GM18520 (cell line): ENCODE measurements around the gene RABEP2.
"Not testable (repeated sequence)": the region's sequence is repeated elsewhere in the genome, so short reads cannot be mapped to it uniquely, and the experiment has no call there.

Experiments
- ATAC-seq: cut with Tn5 transposase; IDR thresholded peaks from one replicate; pipeline ENCODE4 v1.9.1; 2021; ENCODE audit not compliant: unreplicated experiment

RABEP2 gene

DNA sequence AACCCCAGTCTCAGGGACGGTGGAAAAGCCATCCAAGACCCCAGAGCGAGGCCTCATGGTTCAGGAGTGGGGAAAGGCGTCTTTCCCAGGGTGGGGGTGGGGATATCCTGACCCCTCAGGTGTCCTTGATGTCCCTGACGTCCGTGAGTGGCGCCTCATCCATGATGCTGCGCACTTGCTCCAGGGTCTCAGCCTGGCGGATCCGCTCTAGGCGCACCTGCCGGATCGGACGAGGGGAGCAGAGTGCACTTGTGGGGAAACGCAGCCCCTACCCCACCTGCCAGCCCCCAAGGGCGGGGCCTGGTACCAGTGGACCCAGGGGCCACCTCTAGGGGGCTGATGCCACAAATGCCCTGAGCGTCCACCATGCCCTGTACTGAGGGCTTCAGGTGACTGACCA lies 20.2 kb downstream of the RABEP2 start:
- no peak for ATAC-seq

DNA sequence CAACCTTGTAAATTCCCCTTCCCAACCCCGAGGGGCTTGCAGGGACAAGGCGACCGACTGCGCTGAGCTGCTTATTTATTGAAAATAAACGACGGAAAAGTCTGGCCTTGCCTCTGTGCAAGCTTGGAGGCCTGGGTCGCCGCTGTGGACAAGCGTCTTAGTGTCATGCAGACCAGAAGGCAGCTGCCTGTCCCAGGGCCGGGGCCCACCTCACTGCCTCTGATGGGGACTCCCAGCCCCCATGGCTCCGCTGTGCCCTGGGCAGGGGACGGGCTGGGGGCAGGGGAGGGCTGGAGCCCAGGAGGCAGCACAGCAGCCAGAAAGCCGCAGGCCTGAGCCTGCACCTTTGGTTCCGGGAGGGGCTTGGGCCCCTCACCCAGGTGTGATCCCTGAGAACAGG lies 20.7 kb downstream of the RABEP2 start:
- ATAC-seq, result no peak

DNA sequence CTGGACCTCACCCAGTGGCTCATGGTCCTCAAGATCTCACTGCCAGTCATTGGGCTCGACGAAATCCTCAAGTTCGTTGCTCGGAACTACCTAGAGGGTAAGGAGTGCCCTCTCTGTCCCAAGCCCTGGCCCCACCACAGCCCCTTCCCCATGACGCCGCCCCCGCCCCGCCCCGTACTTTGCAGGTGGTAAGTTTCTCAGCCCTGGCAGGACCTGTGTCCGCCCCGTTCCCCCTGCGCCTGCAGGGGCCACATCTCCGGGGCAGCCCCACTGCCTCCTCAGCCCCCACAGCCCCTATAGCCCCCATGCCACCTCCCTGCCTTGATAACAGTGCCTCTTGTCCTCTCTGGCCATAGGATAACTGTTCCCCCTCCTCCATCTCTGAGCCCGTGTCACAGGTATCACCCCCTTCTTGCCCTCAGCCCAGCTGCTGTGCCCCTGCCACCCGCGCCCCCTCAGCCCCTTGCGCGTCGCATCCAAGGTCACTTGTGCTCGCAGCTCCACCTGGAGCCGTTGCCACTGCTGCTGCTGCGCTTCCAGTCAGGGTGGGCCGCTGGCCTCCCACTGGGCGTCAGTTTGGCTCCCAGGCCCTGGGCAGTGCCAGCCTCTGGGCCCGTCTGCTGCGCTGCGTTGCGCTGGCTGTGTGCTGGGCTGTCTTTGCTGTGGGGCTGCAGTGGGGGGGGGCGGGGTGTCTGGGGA lies 21.5 kb downstream of the RABEP2 start:
- ATAC-seq, result no peak

DNA sequence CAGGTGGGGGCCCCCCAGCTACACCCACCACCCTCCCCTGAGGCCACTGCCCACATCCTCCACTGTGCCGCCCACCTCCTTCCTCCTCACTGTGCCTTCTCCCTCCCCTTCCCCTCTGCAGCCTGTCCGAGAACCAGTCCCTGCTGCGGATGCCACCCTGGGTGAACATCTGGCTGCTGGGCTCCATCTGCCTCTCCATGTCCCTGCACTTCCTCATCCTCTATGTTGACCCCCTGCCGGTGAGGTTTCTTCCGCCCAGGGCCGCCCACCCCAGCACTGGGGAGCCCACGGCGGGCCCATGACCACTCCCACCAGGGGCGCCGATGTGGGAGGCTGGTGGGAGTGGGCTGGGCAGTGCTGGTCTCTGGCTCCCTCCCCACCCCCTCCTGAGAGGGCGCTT lies 22.1 kb downstream of the RABEP2 start:
- no peak for ATAC-seq

DNA sequence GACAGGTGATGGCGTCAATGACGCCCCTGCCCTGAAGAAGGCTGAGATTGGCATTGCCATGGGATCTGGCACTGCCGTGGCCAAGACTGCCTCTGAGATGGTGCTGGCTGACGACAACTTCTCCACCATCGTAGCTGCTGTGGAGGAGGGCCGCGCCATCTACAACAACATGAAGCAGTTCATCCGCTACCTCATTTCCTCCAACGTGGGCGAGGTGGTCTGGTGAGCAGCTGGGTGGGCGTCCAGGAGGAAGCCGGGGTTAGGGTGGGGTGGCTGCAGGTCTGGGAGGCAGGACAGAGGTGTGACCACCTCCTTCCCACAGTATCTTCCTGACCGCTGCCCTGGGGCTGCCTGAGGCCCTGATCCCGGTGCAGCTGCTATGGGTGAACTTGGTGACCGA lies 23.2 kb downstream of the RABEP2 start:
- ATAC-seq, result no peak

DNA sequence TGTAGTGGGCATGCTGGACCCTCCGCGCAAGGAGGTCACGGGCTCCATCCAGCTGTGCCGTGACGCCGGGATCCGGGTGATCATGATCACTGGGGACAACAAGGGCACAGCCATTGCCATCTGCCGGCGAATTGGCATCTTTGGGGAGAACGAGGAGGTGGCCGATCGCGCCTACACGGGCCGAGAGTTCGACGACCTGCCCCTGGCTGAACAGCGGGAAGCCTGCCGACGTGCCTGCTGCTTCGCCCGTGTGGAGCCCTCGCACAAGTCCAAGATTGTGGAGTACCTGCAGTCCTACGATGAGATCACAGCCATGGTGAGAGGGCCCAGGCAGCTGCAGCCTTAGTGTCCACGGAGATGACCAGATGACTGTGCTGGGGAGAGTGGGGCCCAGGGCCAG lies 24.4 kb downstream of the RABEP2 start:
- no peak for ATAC-seq

DNA sequence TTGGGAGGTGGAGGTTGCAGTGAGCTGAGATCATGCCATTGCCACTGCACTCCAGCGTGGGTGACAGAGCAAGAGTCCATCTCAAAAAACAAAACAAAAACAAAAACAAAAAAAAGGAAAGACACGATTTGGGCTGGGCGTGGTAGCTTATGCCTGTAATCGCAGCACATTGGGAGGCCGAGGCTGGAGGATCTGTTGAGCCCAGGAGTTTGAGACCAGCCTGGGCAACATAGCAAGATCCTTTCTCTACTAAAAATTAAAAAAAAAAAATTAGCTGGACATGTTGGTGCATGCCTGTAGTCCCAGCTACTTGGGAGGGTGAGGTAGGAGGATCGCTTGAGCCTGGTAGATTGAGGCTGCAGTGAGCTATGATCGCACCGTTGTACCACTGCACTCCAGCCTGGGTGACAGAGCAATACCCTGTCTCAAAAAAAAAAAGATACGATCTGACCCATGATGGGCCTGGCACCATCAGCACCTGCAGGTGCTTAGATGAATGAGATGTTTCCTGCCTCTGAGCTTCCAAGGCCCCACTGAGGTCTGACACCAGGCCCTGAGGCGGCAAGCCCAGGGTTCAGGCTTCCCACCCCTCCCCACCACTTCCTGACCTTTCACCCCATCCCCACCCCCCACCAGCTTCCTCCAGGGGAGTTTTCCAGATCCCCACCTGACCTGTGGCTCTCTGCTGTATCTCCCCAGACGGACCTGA lies 25.0 kb downstream of the RABEP2 start:
- ATAC-seq, result no peak

DNA sequence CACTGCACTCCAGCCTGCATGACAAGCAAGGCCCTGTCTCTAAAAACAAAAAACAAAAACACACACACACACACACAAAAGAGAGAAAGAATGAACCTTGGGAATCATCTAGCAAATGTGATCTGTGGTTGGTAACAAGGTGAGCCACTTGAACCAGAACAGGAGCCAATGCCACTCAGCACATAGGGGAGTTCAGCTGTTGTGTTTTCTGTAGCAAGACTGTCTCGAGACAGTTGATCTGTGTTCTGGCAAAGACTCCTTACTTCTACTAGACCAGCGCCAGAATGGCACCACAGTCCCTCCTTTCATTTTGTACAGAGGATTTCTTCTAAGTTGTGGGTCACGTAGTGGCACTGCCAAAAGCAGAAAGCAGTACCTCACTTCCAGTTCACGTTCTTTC lies 26.1 kb downstream of the RABEP2 start:
- ATAC-seq, result no peak

DNA sequence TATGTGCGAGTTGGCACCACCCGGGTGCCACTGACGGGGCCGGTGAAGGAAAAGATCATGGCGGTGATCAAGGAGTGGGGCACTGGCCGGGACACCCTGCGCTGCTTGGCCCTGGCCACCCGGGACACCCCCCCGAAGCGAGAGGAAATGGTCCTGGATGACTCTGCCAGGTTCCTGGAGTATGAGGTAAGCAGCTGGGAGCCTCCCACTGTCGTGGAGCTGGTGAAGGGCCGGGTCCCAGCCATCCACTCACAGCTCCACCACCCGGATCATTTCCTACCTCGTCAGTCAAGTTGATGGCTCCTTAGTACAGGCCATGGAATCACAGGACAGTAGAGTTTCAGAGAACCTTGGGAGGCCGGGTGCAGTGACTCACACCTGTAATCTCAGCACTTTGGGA lies 26.8 kb downstream of the RABEP2 start:
- no peak for ATAC-seq

DNA sequence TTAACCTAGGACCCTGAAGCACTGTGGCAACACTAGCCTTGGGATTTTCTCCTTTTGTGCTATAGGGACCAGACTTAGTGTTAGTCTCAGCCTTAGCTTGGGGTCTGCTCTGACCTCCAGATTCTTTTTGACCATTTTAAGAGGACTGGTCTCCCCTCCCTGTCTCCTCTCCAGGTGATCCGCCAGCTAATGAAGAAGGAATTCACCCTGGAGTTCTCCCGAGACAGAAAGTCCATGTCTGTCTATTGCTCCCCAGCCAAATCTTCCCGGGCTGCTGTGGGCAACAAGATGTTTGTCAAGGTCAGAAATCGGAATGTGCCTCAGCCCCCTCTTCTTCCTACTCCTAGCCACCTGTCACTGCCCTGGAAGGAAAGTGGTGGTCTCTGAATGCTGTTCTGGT lies 27.2 kb downstream of the RABEP2 start:
- no peak for ATAC-seq

DNA sequence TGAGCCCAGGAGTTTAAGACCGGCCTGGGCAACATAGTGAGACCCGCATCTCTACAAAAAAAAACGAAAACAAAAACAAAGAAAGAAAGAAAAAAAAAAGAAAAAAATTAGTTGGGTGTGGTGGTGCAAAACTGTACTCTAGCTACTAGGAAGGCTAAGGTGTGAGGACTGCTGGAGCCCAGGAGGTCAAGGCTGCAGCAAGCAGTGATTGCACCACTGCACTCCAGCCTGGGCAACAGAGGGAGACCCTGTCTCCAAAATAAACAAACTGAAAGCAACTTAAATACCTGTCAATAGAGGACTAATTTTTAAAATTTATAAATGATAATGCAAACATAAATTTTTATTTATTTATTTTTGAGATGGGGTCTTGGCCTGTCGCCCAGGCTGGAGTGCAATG lies 29.4 kb downstream of the RABEP2 start:
- ATAC-seq, result no peak

DNA sequence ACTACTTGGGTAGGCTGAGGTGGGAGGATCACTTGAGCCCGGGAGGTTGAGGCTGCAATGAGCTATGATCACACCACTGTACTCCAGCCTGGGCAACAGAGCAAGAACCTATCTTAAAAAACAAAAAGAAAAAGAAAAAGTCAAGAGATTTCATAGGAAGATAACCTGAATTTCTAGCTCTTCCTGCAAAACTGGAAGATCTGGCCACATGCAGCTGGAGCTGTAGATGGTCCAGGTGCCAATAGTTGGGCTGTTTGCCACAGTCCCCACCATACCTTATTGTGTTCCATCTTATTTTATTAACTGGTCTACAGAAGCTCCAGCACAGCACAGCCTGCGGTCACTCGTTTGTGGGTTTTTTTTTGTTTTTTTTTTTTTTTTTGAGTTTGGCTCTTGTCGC lies 31.7 kb downstream of the RABEP2 start:
- no peak for ATAC-seq

DNA sequence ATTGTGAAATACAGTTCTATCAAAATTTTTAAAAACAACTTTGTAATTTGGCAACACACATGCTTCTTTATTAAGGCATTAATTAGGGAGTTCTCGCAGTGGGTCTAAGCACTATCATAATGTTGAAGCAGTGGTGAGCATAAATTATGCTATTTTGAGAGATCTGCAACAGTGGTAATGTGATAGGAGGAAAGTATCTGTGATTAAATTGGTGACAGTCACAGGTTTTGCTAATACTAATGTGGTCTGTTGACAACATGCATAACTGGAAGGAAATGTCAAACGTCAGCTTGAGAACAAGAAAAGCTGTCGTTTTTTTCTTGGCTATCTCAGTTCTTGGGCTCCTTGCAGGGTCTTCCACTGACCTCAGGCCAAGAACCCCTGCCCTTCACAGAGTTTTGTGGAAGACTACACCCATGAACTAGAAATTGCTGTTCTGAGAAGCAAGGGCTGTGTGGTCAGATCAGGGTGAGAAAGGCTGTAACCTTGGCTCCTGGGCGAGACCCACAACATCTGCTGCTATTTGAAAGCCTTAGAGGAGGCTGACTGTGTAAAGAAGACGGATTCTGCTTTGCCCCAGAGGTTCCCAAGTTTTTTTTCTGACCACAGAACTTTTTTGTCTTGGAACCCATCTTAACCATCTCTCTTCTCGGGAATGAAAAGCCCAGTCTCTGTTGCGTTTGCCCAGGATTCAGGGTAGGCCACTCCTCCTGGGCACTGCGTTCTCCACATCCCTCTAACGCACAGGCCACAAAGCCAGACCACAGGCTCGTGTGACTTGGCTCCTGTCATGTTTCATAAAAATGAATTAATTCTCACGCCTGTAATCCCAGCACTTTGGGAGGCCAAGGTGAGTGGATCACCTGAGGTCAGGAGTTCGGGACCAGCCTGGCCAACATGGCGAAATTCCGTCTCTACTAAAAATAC lies 32.8 kb downstream of the RABEP2 start:
- ATAC-seq, result no peak

DNA sequence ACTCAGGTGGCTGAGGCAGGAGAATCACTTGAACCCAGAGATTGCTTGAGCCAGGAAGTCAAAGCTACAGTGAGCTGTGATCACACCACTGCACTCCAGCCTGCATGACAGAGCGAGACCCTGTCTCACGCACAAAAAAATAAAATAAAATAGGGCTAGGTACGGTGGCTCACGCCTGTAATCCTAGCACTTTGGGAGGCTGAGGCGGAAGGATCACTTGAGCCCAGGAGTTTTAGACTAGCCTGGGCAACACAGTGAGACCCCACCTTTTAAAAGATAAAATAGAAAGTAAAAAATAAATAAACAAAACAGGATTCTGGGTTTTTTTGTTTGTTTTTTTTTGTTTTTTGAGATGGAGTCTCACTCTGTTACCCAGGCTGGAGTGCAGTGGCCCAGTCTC lies 34.7 kb downstream of the RABEP2 start:
- not testable (repeated sequence) for ATAC-seq

DNA sequence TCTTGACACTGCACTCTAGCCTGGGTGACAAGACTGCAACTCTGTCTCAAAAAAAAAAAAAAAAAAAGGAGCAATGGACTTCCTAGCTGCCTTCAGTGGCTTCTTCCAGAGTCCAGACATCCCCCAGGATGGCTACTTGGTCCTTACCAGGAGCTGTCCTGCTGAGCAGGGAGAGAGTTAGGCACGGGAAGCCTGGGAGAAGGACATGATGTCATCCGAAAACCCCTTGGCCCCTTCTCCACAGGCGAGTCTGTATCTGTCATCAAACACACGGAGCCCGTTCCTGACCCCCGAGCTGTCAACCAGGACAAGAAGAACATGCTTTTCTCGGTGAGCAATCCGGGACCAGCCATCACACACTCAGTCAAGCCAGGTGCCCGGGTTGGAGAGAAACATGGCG lies 38.1 kb downstream of the RABEP2 start:
- no peak for ATAC-seq

DNA sequence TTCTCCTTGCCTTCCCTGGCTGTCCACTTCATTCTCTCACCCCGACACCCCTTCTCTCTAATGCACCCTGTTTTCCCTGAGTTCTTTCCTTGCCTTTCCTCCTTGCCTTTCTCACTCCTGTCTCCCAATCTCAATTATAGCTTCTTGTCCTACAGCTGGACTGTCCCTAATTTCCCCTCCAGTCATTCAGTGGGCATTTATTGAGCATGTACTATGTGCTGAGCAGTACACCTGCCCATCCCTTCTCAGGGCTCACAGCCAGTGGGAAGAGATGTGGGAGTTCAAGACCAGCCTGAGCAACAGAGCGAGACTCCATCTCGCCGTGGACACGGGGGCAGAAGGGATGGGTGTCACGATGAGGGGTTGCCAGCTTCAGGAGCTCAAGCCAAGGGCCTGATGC lies 41.0 kb downstream of the RABEP2 start:
- ATAC-seq, result no peak

DNA sequence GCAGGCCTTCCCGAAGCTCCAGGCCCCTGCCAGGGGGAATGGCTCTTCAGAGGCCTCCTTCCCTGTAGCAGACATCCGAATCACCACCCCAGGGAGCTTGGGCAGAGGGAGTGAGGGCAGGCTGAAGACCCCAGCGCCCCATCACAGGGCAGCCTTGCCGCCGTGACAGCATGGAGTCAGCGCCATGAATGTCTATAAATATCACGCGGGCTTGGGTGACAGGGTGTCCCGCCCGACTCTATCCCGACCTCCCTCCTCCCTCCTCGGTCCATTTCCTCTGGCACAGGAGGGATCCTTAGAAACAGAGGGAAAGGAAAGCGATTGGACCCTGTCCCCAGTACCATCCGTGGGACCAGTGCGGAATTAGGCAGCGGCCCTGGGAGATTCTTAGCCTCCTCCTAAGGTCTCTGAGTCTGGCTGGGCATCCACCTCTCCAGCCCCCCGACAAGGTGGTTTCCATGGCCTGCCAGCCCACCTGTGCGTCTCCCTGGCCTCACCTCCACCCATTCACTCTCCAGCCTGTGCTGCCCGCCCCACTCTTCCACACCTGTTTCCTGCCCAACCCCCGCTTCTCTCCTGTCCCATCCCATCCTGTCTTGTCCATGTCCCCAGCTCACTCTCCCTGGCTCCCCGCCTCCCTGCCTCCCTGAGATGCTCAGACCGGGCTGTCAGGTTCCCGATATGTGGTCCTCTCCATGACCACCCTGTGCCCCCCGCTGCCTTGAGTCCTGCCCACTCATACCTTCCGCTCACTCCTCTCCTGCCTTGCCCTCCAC lies 41.6 kb downstream of the RABEP2 start:
- ATAC-seq, result no peak

DNA sequence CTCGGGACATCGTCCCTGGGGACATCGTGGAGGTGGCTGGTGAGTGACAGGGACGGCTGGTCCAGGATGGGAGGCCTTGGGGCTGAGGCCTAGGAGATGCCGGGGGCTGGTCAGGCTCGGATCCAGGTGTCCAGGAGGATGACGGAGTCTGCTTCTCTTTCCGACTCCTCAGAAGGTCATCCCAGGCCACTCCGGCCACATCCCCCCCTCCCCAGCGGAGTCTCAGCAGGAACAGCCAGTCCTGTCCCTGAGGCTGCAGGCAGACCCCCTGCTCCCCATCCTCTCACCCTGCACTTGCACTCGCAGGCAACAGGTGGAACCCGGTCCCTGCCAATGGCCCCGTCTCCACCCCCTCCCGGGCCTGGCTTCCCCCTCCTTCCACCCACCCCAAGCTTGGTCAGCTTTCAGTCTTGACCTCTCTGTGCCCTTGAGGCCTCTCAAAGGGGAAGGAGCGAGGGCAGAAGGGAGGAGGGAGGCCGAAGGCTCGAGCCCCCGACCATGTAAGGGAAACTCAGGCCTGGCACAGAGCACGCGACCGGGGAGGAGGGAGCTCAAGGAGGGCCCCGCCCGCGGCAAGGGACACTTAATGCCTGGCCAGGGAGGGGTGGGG lies 42.4 kb downstream of the RABEP2 start:
- no peak for ATAC-seq

DNA sequence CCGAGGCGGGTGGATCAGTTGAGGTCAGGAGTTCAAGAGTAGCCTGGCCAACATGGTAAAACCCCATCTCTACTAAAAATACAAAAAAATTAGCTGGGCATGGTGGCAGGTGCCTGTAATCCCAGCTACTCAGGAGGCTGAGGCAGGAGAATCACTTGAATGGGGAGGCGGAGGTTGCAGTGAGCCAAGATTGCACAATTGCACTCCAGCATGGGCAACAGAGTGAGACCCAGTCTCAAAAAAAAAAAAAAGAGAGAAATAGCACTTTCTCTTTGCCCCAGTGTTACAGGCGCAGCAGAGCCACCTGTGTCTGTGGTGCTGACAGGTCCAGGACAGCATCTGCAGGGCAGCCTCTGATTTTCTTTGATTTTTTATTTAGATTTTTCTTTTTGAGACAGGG lies 43.5 kb downstream of the RABEP2 start:
- not testable (repeated sequence) for ATAC-seq

DNA sequence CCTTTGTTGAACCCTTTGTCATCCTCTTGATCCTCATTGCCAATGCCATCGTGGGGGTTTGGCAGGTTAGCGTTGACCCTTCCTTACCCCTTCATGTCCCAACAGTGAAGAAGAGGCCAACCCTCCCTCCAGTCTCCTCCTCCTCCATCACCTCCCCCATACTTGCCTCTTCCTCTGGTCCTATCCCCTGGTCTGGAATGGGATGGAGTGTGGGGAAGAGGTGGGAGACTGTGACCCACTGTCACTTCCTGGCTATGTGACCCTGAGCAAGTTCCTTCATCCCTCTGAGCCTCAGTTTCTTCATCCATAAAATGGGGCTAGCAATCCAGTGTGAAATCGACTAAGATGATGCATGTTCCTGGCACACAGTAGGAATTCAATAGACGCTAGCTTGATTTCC lies 44.1 kb downstream of the RABEP2 start:
- no peak for ATAC-seq

DNA sequence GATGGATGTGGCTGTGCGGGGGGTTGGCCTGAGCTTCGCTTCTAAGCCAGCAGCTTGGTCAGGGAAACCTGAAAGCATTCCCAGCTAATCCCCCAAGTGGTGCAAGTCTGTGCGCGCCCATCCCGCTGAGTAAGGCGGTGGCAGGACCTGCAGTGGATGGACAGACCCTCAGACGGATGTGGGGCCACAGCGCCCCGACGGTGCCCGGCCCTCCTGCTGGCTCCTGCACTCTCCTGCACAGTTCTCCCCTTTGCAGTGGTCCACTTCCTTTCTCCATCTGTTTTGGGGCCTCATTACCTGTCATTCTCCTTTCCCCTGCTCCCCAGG lies 44.5 kb downstream of the RABEP2 start:
- no peak for ATAC-seq
